ENCODE measurements around the gene SETDB2.
A peak's percentile ranks its signal among the peaks of the same experiment; 100 is the strongest.
"Not testable (repeated sequence)": the region's sequence is repeated elsewhere in the genome, so short reads cannot be mapped to it uniquely, and the experiment has no call there.

Gene SETDB2

DNA sequence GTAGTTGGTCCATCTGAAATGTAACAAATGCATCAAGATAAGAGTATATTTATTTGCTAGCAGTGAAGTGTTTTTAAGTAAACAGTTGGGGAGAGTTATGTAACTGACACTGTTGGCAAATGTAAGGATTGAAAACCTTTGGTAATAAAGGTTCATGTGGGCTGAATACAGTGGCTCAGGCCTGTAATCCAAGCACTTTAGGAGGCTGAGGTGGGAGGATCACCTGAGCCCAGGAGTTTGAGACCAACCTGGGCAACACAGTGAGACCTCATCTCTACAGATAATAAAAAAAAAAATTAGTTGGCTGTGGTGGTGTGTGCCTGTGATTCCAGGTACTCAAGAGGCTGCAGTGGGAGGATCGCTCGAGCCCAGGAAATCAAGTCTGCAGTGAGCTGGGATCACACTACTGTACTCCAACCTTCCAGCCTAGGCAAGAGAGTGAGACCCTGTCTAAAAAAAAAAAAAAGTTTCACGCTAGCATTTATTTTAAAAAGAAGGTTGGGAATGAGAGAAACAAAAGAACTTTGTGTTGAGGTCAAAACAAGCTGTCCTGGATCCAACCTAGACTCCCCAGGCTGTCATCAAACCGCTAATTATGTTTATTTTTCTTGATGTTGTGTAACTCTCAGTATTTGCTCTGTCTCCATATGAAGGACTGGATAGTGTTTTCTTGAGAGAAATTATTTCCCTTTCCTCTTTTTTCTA lies 20.7 kb downstream of the SETDB2 start:
- no peak for DNase-seq

DNA sequence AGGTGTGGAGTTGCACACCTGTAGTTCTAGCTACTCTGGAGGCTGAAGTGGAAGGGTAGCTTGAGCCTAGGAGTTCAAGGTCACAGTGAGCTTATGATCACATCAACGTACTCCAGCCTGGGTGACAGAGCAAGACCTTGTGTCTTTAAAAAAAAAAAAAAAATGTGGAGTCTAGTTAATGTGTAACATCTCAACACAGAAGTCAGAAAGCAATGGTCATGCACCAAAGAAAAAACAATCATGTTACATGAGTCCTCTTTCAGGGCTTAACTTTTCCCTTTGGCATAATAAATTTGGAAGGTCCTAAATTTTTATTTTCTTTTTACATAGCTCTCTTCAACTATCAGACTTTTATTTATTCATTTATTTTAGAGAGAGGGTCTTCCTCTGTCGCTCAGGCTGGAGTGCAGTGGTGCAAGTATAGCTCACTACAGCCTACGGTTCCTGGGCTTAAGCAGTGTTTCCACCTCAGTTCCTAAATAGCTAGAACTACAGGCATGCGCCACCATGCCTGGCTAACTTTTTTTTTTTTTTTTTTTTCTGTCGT lies 22.3 kb downstream of the SETDB2 start:
- DNase-seq = no peak

DNA sequence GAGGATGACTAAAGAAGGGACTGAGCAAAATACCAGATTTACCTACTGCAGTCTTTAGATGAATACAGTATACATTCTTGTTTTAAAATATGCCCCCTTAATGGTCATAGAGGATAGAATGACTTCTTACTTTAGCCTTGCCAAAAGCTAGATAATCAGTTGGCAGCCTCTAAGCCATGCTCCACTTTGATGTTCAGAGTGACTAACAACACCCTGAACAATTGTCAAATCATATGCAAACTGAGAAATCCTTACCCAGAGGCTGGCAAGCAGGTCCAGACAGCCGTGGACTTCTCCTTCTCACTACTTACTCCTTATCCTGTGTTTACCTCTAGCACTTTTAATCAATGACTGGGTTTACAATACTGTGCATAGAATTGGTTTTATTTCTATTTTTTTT lies 28.1 kb downstream of the SETDB2 start:
- DNase-seq = peak in 2 of 58 donors; percentile 6 to 12

DNA sequence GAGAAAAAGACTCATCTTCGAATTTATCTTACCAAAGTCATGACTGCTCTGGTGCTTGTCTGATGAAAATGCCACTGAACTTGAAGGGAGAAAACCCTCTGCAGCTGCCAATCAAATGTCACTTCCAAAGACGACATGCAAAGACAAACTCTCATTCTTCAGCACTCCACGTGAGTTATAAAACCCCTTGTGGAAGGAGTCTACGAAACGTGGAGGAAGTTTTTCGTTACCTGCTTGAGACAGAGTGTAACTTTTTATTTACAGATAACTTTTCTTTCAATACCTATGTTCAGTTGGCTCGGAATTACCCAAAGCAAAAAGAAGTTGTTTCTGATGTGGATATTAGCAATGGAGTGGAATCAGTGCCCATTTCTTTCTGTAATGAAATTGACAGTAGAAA lies 32.5 kb downstream of the SETDB2 start:
- no peak for DNase-seq

DNA sequence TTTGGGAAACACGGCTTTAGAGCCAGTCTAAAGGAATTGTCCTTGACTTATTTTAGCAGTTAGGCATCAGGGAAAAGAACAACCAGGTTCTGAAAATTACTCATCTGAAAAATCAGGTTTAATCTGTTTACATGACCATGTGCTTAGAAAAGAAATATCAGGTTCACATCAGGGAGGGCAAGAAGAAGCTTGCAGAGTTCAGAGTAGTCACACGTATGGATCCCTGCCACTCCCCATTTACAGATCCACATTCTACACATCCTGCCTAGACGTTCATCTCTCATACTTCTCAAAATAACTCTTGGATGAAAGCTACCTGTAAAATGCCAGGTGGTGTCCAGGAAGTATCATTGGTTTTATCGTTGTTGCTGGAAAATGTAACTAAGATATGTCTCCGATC lies 37.7 kb downstream of the SETDB2 start:
- DNase-seq = no peak

DNA sequence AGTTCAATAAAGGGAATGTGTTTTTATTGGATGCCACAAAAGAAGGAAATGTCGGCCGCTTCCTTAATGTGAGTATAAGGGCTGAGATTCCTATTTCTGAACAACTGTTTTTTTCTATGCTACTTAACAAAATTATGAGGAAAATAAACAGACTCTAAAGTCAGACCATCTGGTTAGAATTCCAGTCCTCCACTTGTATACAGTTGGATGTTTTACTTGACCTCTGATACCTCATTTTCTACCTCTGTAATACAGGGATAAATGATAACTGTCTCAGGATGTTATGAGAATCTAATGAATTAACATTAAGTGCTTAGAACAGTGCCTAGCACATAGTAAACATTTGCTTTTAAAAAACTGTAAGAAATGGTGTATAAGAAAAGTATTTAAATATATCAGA lies 44.5 kb downstream of the SETDB2 start:
- no peak for DNase-seq

DNA sequence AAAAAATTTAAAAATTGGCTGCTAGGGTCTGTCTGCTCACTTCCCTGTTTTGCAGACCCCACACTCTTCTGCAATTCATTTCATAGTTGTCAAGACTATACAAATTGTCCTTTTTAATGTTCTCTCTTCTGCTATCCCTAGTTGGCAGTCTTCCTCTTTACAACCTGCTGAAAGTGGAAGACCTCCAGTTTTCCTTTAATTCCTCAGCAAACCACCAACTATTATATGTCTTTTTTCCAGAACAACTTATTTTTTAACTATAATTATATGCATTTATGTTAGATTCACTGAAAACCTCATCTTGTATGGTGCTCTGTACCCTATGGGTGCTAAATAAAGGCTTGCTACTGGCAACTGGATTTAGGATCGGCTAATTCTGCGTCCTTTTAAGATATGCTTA lies 50.6 kb downstream of the SETDB2 start:
- no peak for DNase-seq

DNA sequence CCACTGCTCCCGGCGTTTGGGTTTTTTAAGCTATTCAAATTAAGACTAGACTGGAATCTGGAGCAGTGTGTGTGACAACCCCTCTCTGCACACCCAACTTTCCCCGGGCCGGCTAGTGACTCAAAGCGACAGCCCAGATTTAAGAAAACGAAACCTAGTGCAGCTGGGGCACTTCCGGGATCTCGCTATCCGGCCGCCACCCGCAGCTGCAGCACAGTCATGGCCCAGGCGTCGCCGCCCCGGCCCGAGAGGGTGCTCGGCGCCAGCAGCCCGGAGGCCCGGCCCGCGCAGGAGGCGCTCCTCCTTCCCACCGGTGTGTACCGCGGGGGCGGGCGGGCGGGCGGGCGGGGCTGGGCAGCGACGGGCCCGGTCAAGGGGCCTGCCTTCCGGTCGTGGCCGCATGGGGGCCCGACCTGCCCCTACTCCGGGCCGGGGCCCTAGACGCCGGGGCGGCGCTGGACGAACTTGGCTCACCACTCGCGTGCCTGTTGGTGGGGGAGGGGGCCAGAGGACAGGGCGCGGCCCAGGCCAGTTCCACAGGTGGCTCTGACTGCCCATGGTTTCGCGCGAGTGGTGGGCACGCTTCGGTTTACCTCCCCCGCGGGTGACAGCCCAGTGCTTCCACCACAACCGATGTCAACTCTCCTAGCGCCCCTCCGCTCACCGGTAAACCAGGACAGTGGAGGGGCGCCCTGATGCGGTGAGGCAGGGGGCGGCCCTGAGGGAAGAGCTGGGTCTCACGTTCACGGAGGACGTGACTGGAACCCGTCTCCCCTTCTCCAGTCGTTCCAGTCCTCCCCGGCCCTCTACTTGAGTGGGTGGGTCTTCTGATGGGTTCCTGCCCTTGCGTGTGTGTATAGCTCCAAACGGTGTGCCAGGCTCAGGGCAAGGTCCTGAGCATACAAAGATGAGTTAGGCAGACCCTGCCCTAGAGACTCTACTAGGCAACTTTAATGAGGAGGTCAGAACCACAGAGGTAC lies 52.0 kb downstream of the SETDB2 start, which contains the start of gene PHF11:
PHF11 (plus strand) TSS at position 171 of the 980 bp plus-strand sequence; CDS start at position 220, 49 bp downstream.
- peak in 53 of 58 donors; percentile 8 to 78 (median 59) for DNase-seq

DNA sequence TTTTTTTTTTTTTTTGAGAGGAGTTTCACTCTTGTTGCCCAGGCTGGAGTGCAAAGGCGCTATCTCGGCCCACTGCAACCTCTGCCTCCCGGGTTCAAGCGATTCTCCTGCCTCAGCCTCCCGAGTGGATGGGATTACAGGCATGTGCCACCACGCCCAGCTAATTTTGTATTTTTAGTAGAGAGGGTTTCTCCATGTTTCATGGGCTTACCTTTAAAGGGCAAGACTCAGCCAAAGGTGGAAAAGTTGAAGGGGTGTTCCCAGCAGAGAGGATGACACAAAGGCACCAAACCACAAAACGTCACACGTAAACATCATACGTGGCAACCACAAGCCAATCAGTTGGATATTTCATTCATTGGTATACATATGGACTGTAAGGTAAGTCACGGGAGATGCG lies 52.8 kb downstream of the SETDB2 start:
- DNase-seq = not testable (repeated sequence)

DNA sequence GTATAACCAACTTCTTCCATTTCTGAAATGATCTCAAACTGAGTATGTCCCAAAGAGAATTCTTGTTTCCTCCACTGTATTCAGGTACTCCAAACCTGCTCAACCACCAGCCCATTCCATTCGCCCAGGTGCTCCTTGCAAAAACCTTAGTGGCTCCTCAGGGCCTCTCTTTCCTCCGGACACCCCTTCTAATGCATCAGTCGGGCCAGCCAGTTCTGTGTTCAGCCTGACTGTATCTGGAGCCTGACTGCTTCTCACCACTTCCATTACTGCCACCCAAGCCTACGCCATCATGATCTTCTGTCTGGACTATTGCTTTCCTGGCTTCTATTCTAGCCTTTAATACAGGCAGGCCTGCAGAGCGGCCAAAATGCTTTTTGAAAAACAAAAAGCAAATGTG lies 53.2 kb downstream of the SETDB2 start:
- DNase-seq = peak in 1 of 58 donors; percentile 2

DNA sequence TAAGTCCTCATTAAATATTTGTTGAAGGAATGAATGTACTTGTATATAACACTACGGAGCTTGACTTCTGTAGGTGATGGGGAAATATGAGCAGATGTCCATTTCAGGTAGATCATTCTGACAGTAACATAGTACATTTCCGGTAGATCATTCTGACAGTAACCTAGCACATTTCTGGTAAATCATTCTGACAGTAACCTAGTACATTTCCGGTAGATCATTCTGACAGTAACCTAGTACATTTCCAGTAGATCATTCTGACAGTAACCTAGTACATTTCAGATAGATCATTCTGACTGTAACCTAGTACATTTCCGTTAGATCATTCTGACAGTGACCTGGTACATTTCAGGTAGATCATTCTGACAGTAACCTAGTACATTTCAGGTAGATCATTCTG lies 54.1 kb downstream of the SETDB2 start:
- no peak for DNase-seq

DNA sequence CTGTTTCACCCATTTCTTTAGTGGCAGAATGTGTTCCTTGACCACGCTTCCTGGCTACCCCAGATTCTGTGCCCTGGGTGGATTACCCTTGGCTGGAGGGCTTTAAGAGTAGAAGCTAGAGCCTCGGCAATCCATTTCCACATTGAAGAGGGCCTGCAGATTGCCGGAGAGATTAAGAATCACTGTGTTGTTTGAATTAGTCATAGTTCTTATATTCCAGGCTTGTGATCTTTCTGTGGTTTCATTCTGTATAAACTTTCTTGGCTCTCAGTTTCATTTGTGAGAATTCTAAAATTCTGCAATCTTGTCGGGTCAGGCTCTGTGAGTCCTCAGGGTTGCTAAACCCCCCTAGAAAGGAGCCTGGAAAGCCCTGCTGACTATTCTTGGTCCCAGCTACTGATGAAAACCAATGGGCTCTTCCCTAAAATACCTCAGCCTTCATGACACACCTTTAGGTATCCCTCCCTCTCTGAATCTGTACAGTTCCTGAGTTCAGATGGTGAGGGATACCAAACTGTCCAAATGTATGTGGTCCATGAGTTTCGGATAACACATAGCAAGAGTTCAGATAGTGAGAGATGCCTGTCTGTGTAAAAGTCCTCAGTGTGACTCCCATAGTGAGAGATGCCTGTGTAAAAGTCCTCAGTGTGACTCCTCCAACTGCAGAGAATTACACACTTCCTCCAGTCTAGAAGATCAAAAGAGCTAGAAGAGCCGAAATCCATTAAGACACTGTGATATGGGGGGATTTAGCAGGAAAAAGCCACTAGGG lies 56.0 kb downstream of the SETDB2 start:
- DNase-seq = no peak

DNA sequence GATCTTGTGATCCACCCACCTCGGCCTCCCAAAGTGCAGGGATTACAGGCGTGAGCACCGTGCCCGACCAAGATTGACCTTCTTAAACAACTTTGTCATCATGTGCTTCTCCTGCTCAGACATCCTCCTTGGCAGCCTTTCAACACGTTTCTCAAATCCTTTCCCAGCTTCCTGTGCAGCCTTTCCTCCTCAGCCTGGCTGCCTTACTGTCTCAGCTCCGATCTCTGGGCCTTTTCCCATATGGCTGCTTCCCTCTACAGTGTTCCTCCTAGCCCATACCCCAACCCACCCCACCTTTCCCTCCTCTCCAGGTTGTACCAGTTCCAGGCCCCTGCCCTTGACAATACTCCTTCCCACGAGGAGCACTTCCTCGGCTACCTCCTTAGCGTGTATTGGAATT lies 58.9 kb downstream of the SETDB2 start:
- no peak for DNase-seq

DNA sequence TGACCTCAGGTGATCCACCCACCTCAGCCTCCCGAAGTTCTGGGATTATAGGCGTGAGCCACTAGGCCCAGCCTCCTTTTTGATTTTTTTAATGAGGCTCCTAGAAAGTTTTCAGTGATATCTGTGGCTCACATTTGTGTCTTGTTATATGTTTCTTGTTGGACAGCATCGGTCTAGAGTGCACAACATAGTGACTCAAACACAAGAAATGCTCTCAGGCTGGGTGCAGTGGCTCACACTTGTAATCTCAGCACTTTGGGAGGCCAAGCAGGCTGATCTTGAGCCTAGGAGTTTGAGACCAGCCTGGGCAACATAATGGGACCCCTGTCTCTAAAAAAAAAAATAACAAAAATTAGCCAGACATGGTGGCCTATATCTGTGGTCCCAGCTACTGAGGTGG lies 59.9 kb downstream of the SETDB2 start:
- DNase-seq = no peak

DNA sequence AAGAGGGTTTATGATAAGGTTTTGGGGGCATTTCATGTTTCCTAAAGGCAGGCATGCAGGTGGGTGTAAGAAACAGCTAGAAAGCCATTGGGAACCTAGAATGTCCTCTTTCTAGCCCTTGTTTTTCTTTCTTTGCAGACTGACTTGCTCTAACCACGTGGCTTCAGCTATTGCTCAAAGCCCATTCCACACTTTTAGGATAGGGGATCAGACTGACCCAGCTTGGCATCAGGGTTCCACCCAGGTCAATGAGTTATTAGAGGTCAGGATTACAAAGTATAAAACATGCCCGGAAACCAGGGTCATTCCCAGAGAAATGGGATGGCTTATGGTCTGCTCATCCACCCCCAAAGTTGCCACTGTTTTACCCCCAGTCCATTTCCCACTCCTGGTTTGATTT lies 68.5 kb downstream of the SETDB2 start:
- no peak for DNase-seq

DNA sequence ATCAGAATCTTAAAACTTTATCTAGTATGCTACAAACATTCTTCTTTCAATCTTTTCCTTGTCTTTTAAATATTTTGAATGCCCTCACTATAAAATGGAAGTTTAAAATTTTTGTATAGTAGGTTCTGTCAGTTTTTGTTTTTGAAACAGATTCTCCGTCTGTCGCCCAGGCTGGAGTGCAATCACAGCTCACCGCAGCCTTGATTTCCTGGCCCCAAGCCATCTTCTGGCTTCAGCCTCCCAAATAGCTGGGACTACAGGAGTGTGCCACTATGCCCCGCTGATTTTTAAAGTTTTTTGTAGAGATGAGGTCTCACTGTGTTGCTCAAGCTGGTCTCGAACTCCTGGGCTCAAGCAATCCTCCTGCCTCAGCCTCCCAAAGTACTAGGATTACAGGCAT lies 72.4 kb downstream of the SETDB2 start:
- DNase-seq = peak in 1 of 58 donors; percentile 20

DNA sequence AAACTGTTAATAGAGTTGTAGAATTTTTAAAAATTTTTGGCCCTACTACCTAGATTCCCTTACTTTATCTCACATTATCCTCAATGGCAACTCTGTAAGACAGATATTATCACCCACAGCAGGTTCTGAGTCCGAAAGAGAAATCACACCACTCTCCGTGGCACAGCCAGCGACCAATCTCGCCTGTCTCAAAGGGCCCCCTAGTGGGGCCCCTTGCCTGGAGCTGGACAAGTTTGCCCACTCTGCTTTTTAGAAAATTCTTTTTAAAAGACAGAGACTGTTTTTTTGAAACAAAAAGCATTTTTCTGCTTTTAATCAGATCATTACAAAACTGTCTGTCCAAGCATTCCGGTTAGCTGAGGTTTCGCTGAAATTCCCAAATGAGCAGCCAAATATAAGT lies 73.4 kb downstream of the SETDB2 start:
- DNase-seq = peak in 19 of 58 donors; percentile 2 to 38 (median 11)

DNA sequence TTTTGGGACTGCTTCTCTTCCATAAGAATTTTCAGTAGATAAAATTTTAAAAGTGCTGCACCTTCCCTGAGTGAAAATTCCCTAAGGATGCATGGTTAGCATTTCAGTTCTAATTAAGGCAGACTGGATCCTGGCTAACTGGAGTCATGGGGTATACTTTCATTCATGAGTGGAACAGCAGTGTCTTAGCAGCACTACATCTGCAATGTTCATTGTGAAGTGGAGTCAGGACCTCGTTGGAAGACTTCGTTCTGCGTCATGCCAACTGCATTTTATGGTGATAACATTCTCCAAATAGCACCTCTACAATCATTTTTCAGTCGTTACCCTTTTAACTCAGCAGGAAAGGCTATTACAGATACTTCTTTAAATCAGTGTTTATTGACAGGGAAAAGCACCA lies 77.2 kb downstream of the SETDB2 start:
- no peak for DNase-seq

DNA sequence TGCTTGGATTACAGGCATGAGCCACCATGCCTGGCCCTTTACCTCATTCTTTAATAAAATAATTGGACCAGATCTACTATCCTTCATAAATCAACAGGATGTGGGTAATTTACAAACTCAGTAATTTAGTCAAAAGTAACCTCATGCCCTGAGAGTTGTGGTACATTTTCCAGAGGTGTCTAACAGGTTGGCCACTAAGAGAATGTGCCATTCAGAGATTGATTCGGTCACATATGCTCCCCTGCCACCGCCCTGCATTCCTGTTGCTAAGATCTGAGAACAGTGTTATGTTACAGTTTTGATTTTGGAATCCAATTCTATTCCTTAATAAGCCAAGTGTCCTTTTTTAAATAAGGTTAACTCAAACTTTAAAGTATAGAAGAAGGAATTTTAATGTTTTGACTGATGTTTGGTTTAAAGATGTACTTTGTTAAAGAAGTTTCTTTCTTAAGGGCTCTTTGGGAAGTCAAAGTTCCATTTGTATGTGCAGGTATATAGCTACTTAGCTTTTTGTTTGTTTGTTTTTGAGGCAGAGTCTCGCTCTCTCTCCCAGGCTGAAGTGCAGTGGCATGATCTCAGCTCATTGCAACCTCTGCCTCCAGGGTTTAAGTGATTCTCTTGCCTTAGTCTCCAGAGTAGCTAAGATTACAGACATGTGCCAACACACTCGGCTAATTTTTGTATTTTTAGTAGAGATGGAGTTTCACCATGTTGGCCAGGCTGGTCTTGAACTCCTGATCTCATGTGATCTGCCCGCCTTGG lies 80.8 kb downstream of the SETDB2 start:
- DNase-seq = no peak

DNA sequence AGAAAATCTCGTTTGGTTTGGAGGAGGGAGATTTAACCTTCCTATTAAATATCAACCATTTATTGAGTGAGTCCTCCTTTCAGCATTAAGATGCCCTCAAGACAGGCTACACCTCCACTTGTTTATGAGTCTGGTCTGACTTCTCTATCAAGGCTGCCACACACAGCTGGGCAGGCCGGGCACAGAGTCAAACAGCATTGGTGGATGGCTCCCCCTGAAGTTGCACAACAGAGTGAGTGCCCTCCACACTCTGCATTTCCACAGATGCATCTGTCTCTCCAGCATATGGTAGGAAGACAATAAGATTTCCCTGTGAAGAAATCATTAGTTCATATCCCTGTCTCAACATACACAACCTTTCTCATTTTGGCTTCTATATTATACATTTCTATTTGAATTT lies 83.0 kb downstream of the SETDB2 start:
- DNase-seq = peak in 12 of 58 donors; percentile 4 to 48 (median 10)
